ENCODE measurements around the gene E2F6.

Gene E2F6

GRCh38 chr2:11473659-11474433 lies 7.9 kb upstream of the E2F6 start (continued):
- TF ChIP-seq SCRT2 (tag by site-specific recombination; IDR thresholded peaks at IDR 0.05): no peak
- TF ChIP-seq ZNF561 (tag by site-specific recombination; IDR thresholded peaks at IDR 0.05; ENCODE audit: borderline replicate concordance): no peak
- TF ChIP-seq ZNF19 (tag by site-specific recombination; IDR thresholded peaks at IDR 0.05; ENCODE audit: low read depth): no peak
- TF ChIP-seq, protein P1, sequence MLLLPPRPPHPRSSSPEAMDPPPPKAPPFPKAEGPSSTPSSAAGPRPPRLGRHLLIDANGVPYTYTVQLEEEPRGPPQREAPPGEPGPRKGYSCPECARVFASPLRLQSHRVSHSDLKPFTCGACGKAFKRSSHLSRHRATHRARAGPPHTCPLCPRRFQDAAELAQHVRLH (tag by site-specific recombination; IDR thresholded peaks at IDR 0.05): no peak
- TF ChIP-seq HOXD13 (CRISPR knock-in tag; IDR thresholded peaks at IDR 0.05; ENCODE audit: borderline replicate concordance): no peak
- TF ChIP-seq ZNF600 (tag by site-specific recombination; IDR thresholded peaks at IDR 0.05): no peak
- TF ChIP-seq, protein P2, sequence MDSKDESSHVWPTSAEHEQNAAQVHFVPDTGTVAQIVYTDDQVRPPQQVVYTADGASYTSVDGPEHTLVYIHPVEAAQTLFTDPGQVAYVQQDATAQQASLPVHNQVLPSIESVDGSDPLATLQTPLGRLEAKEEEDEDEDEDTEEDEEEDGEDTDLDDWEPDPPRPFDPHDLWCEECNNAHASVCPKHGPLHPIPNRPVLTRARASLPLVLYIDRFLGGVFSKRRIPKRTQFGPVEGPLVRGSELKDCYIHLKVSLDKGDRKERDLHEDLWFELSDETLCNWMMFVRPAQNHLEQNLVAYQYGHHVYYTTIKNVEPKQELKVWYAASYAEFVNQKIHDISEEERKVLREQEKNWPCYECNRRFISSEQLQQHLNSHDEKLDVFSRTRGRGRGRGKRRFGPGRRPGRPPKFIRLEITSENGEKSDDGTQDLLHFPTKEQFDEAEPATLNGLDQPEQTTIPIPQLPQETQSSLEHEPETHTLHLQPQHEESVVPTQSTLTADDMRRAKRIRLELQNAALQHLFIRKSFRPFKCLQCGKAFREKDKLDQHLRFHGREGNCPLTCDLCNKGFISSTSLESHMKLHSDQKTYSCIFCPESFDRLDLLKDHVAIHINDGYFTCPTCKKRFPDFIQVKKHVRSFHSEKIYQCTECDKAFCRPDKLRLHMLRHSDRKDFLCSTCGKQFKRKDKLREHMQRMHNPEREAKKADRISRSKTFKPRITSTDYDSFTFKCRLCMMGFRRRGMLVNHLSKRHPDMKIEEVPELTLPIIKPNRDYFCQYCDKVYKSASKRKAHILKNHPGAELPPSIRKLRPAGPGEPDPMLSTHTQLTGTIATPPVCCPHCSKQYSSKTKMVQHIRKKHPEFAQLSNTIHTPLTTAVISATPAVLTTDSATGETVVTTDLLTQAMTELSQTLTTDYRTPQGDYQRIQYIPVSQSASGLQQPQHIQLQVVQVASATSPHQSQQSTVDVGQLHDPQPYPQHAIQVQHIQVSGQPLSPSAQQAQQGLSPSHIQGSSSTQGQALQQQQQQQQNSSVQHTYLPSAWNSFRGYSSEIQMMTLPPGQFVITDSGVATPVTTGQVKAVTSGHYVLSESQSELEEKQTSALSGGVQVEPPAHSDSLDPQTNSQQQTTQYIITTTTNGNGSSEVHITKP (tag by site-specific recombination; IDR thresholded peaks at IDR 0.05): no peak

- ChIA-PET POLR2A (no interaction called here), CTCF (interaction anchor here (0.5 to 1.7 kb wide), 4 partner anchors 10 to 116 kb away, joined by 3 to 6 read pairs (median 4); no protein-coding TSS in a partner anchor)
- no peaks in the 10 kb centered on the region for H3K9me3 ChIP-seq (ENCODE audit: control insufficient read depth, insufficient read depth, low read depth, low read length)
- H3K4me1 ChIP-seq (ENCODE audit: control insufficient read depth, insufficient read depth, low read length): no peaks in the 10 kb centered on the region
- H3K27ac ChIP-seq (ENCODE audit: extremely low read depth, low read depth, low read length): no peak overlapping the region
- peaks cover 6 to 11% of the 10 kb centered on the region in 2 experiments for H3K36me3 ChIP-seq (ENCODE audit: control insufficient read depth in 2 of 2, insufficient read depth in 1 of 2, low read length in 2 of 2)
- no peak overlapping the region for H3K4me3 ChIP-seq (ENCODE audit: low read depth, low read length)
- no peak for TF ChIP-seq ZNF335 (tag by site-specific recombination; conservative IDR thresholded peaks at IDR 0.05)
- TF ChIP-seq SCRT1 (tag by site-specific recombination; IDR thresholded peaks at IDR 0.05; ENCODE audit: borderline replicate concordance): no peak
- TF ChIP-seq, protein P3, sequence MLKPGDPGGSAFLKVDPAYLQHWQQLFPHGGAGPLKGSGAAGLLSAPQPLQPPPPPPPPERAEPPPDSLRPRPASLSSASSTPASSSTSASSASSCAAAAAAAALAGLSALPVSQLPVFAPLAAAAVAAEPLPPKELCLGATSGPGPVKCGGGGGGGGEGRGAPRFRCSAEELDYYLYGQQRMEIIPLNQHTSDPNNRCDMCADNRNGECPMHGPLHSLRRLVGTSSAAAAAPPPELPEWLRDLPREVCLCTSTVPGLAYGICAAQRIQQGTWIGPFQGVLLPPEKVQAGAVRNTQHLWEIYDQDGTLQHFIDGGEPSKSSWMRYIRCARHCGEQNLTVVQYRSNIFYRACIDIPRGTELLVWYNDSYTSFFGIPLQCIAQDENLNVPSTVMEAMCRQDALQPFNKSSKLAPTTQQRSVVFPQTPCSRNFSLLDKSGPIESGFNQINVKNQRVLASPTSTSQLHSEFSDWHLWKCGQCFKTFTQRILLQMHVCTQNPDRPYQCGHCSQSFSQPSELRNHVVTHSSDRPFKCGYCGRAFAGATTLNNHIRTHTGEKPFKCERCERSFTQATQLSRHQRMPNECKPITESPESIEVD (tag by site-specific recombination; IDR thresholded peaks at IDR 0.05): no peak
- no peak for TF ChIP-seq ZNF654 (tag by site-specific recombination; IDR thresholded peaks at IDR 0.05; ENCODE audit: low read depth)
- no peak for TF ChIP-seq ZNF510 (tag by site-specific recombination; IDR thresholded peaks at IDR 0.05; ENCODE audit: insufficient replicate concordance)
- no peak for TF ChIP-seq ZNF624 (tag by site-specific recombination; IDR thresholded peaks at IDR 0.05)
- TF ChIP-seq, protein P4, sequence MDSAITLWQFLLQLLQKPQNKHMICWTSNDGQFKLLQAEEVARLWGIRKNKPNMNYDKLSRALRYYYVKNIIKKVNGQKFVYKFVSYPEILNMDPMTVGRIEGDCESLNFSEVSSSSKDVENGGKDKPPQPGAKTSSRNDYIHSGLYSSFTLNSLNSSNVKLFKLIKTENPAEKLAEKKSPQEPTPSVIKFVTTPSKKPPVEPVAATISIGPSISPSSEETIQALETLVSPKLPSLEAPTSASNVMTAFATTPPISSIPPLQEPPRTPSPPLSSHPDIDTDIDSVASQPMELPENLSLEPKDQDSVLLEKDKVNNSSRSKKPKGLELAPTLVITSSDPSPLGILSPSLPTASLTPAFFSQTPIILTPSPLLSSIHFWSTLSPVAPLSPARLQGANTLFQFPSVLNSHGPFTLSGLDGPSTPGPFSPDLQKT (IDR thresholded peaks at IDR 0.05; ENCODE audit: borderline replicate concordance, low read depth, low read length): no peak
- TF ChIP-seq ZNF777 (tag by site-specific recombination; IDR thresholded peaks at IDR 0.05; ENCODE audit: borderline replicate concordance): no peak
- TF ChIP-seq, protein P5, sequence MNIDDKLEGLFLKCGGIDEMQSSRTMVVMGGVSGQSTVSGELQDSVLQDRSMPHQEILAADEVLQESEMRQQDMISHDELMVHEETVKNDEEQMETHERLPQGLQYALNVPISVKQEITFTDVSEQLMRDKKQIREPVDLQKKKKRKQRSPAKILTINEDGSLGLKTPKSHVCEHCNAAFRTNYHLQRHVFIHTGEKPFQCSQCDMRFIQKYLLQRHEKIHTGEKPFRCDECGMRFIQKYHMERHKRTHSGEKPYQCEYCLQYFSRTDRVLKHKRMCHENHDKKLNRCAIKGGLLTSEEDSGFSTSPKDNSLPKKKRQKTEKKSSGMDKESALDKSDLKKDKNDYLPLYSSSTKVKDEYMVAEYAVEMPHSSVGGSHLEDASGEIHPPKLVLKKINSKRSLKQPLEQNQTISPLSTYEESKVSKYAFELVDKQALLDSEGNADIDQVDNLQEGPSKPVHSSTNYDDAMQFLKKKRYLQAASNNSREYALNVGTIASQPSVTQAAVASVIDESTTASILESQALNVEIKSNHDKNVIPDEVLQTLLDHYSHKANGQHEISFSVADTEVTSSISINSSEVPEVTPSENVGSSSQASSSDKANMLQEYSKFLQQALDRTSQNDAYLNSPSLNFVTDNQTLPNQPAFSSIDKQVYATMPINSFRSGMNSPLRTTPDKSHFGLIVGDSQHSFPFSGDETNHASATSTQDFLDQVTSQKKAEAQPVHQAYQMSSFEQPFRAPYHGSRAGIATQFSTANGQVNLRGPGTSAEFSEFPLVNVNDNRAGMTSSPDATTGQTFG (tag by site-specific recombination; IDR thresholded peaks at IDR 0.05; ENCODE audit: borderline replicate concordance): no peak
- no peak for TF ChIP-seq BCL11A (tag by site-specific recombination; IDR thresholded peaks at IDR 0.05; ENCODE audit: low read depth)
- TF ChIP-seq ZNF555 (tag by site-specific recombination; conservative IDR thresholded peaks at IDR 0.05): no peak
- no peak for TF ChIP-seq ZXDB (tag by site-specific recombination; IDR thresholded peaks at IDR 0.05)
- no peak for TF ChIP-seq SALL2 (tag by site-specific recombination; IDR thresholded peaks at IDR 0.05; ENCODE audit: borderline replicate concordance)
- TF ChIP-seq FEZF1 (tag by site-specific recombination; IDR thresholded peaks at IDR 0.05): no peak
- no peak for TF ChIP-seq ZNF140 (tag by site-specific recombination; IDR thresholded peaks at IDR 0.05)
- TF ChIP-seq ZNF549 (tag by site-specific recombination; IDR thresholded peaks at IDR 0.05): no peak
Measured at GRCh38 chr2:11467749-11468148, 1.8 kb upstream of the E2F6 start.

Measured in HEK293 (cell line).